ENCODE data around the gene LYL1.

DNA sequence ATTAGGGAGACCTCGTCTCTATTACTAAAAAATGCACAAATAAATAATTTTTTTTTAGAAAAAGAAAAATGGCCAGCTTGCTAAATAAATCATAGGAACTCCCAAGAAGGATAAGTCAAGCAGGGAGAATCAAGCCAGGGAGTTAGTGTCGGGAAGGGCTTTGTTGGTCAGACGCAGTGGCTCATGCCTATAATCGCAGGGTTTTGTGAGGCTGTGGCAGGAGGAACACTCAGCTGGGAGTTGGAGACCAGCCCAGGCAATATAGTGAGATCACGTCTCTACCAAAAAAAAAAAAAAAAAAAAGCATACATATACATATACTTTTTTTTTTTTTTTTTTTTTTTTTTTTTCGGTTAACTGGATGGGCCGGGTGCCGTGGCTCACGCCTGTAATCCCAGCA lies 24.4 kb upstream of the LYL1 start:
- TF ChIP-seq CTCF (conservative IDR thresholded peaks at IDR 0.05) = no peak
- no peak for TF ChIP-seq ZFX (IDR thresholded peaks at IDR 0.05)

All from C4-2B (cell line).